HepG2 (cell line): Measurements from ENCODE around the gene C2orf49. TPM values are rescaled to one million over a fixed set of nuclear protein-coding genes. Genes with fewer than 3 reads are reported as not detected.

Experiments
- BATF2 ChIP-seq: sonication (generic); formaldehyde crosslinking; IDR thresholded peaks from 2 replicates; pipeline ENCODE4 v1.8.0; 2022; ENCODE audit warnings: mild to moderate bottlenecking, missing genetic modification reagents, moderate library complexity
- CBX5 ChIP-seq: sonication (generic); formaldehyde crosslinking; IDR thresholded peaks from 2 replicates; pipeline ENCODE4 v1.4.0; 2020; ENCODE audit warnings: missing genetic modification reagents, borderline replicate concordance
- ELF3 ChIP-seq: IDR thresholded peaks from 2 replicates; pipeline ENCODE4 v1.6.1; 2016; ENCODE audit warnings: missing genetic modification reagents, missing compliant biosample characterization
- FOXA1 ChIP-seq, 2 experiments: fragments of 450-650 bp in 1 of 2; sonication (generic) in 1 of 2; formaldehyde crosslinking in 1 of 2; IDR thresholded peaks; 2 replicates each; pipeline versions ENCODE4 v1.4.0 to v1.6.1; 2016 to 2020; ENCODE audit warnings: missing genetic modification reagents in 1 of 2
- FOXJ3 ChIP-seq: sonication (generic); formaldehyde crosslinking; IDR thresholded peaks from 2 replicates; pipeline ENCODE4 v1.4.0; 2020; ENCODE audit warnings: missing genetic modification reagents, mild to moderate bottlenecking, borderline replicate concordance
- HDAC1 ChIP-seq: sonication (generic); formaldehyde crosslinking; IDR thresholded peaks from 2 replicates; pipeline ENCODE4 v1.5.1; 2020; ENCODE audit warnings: mild to moderate bottlenecking, missing genetic modification reagents
- IKZF1 ChIP-seq: fragments of 450-650 bp; IDR thresholded peaks from 2 replicates; pipeline ENCODE4 v1.7.1; 2016
- KLF15 ChIP-seq: sonication (generic); formaldehyde crosslinking; IDR thresholded peaks from 2 replicates; pipeline ENCODE4 v1.8.1; 2023; ENCODE audit warnings: borderline replicate concordance, mild to moderate bottlenecking, inconsistent platforms, missing genetic modification reagents, mixed read lengths
- PLRG1 ChIP-seq: fragments of 450-650 bp; conservative IDR thresholded peaks from 2 replicates; pipeline ENCODE4 v1.6.1; 2016
- RCOR2 ChIP-seq: IDR thresholded peaks from 2 replicates; pipeline ENCODE4 v1.6.1; 2016; ENCODE audit warnings: missing biosample characterization, missing genetic modification reagents
- SNAPC2 ChIP-seq: sonication (generic); formaldehyde crosslinking; IDR thresholded peaks from 2 replicates; pipeline ENCODE4 v1.8.1; 2022; ENCODE audit warnings: mild to moderate bottlenecking, missing genetic modification reagents
- SRSF1 ChIP-seq: fragments of 200-400 bp; formaldehyde crosslinking; optimal IDR thresholded peaks from 2 replicates; pipeline ENCODE3; 2017; ENCODE audit warnings: mild to moderate bottlenecking, low read depth, low read length, moderate library complexity
- SRY ChIP-seq: sonication (generic); formaldehyde crosslinking; IDR thresholded peaks from 2 replicates; pipeline ENCODE4 v1.8.0; 2022; ENCODE audit warnings: mild to moderate bottlenecking, missing genetic modification reagents
- ZNF44 ChIP-seq: sonication (generic); formaldehyde crosslinking; IDR thresholded peaks from 2 replicates; pipeline ENCODE4 v1.5.1; 2020; ENCODE audit warnings: mild to moderate bottlenecking, missing genetic modification reagents
- ZNF670 ChIP-seq: sonication (generic); formaldehyde crosslinking; IDR thresholded peaks from 2 replicates; pipeline ENCODE4 v1.8.0; 2022; ENCODE audit warnings: mild to moderate bottlenecking, missing genetic modification reagents, borderline replicate concordance
- ZSCAN31 ChIP-seq: sonication (generic); formaldehyde crosslinking; IDR thresholded peaks from 2 replicates; pipeline ENCODE4 v1.5.0; 2020; ENCODE audit warnings: low read depth, mild to moderate bottlenecking, missing genetic modification reagents
- polyA plus RNA-seq, 8 experiments: library from polyadenylated mRNA; depleted of rRNA in 3 of 8; stranded (reverse) in 7 of 8; unstranded in 1 of 8; fragments of >200 nt; fragmentation: Illumina TruSeq in 4 of 8; extraction: Trizol in 4 of 8; gene quantifications; 2 replicates each; pipeline versions ENCODE4 v1.2.1 to v1.2.3, GENCODE V29; 2011 to 2016; ENCODE audit warnings: low read depth in 4 of 8, missing spikeins in 1 of 8, mixed read lengths in 1 of 8; ENCODE audit not compliant: insufficient read depth in 1 of 8
- total RNA-seq, 5 experiments: library from RNA; depleted of rRNA; stranded (reverse); fragments of >200 nt; fragmentation: Illumina TruSeq; extraction: Trizol; gene quantifications; 2 replicates each; pipeline ENCODE4 v1.2.3, GENCODE V29; 2016; ENCODE audit warnings: low read depth in 1 of 5
- TF ChIP-seq, protein P1 (sequence below): sonication (generic); formaldehyde crosslinking; IDR thresholded peaks from 2 replicates; pipeline ENCODE4 v1.4.0; 2020; ENCODE audit warnings: missing genetic modification reagents
- TF ChIP-seq, protein P2 (sequence below): IDR thresholded peaks from 2 replicates; pipeline ENCODE4 v1.6.1; 2016; ENCODE audit warnings: control low read depth
- TF ChIP-seq, protein P3 (sequence below): sonication (generic); formaldehyde crosslinking; IDR thresholded peaks from 2 replicates; pipeline ENCODE4 v1.4.0; 2020; ENCODE audit warnings: mild to moderate bottlenecking, low read depth, missing genetic modification reagents

The C2orf49 gene
- total and polyA plus RNA-seq, 2 of the 13 experiments (the other 11 are each of a cell fraction or from before 2014, with no cell fraction given) = 24.7 to 28.8 TPM

GRCh38 chr2:105329197-105329554 is 8.2 kb upstream of the C2orf49 start (continued):
- no peak for TF ChIP-seq FOXA1 (IDR thresholded peaks at IDR 0.05)
- TF ChIP-seq FOXA1 (CRISPR knock-in tag; IDR thresholded peaks at IDR 0.05) = no peak
- peak; percentile 44; the same call in 1 of the 2 replicates for TF ChIP-seq ZNF670
- TF ChIP-seq, protein P1, sequence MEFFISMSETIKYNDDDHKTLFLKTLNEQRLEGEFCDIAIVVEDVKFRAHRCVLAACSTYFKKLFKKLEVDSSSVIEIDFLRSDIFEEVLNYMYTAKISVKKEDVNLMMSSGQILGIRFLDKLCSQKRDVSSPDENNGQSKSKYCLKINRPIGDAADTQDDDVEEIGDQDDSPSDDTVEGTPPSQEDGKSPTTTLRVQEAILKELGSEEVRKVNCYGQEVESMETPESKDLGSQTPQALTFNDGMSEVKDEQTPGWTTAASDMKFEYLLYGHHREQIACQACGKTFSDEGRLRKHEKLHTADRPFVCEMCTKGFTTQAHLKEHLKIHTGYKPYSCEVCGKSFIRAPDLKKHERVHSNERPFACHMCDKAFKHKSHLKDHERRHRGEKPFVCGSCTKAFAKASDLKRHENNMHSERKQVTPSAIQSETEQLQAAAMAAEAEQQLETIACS (CRISPR knock-in tag) = no peak
- peak; percentile 36 for TF ChIP-seq SRSF1
- no peak for TF ChIP-seq BATF2 (CRISPR knock-in tag)
- TF ChIP-seq KLF15 (CRISPR knock-in tag) = no peak
- TF ChIP-seq ZSCAN31 (CRISPR knock-in tag) = no peak; the same call in 1 of the 2 replicates
- TF ChIP-seq IKZF1 = no peak
- TF ChIP-seq, protein P2, sequence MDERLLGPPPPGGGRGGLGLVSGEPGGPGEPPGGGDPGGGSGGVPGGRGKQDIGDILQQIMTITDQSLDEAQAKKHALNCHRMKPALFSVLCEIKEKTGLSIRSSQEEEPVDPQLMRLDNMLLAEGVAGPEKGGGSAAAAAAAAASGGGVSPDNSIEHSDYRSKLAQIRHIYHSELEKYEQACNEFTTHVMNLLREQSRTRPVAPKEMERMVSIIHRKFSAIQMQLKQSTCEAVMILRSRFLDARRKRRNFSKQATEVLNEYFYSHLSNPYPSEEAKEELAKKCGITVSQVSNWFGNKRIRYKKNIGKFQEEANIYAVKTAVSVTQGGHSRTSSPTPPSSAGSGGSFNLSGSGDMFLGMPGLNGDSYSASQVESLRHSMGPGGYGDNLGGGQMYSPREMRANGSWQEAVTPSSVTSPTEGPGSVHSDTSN (CRISPR knock-in tag) = no peak
- no peak for TF ChIP-seq PLRG1
- TF ChIP-seq HDAC1 = peak; percentile 32; the same call in 1 of the 2 replicates
- no peak for TF ChIP-seq RCOR2 (CRISPR knock-in tag)
- no peak for TF ChIP-seq FOXJ3 (CRISPR knock-in tag)
- no peak for TF ChIP-seq CBX5 (CRISPR knock-in tag)
- TF ChIP-seq ZNF44 (CRISPR knock-in tag) = no peak
- TF ChIP-seq, protein P3, sequence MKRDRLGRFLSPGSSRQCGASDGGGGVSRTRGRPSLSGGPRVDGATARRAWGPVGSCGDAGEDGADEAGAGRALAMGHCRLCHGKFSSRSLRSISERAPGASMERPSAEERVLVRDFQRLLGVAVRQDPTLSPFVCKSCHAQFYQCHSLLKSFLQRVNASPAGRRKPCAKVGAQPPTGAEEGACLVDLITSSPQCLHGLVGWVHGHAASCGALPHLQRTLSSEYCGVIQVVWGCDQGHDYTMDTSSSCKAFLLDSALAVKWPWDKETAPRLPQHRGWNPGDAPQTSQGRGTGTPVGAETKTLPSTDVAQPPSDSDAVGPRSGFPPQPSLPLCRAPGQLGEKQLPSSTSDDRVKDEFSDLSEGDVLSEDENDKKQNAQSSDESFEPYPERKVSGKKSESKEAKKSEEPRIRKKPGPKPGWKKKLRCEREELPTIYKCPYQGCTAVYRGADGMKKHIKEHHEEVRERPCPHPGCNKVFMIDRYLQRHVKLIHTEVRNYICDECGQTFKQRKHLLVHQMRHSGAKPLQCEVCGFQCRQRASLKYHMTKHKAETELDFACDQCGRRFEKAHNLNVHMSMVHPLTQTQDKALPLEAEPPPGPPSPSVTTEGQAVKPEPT (CRISPR knock-in tag) = no peak
- TF ChIP-seq SNAPC2 (CRISPR knock-in tag) = no peak
- TF ChIP-seq SRY (CRISPR knock-in tag) = no peak
- no peak for TF ChIP-seq ELF3 (CRISPR knock-in tag)
